ENCODE data around the gene PIP4K2A. TPM values are rescaled to one million over a fixed set of nuclear protein-coding genes. Genes with fewer than 3 reads are reported as not detected.

The PIP4K2A gene
- total and polyA plus RNA-seq, 2 of the 8 experiments (the other 6 are each of a cell fraction or from before 2014, with no cell fraction given): 19.0 to 60.9 TPM

GRCh38 chr10:22560096-22560912, 154.1 kb downstream of the PIP4K2A start:
- Histone ChIP-seq H3K4me3 (ENCODE audit: extremely low read depth in 1 of 4, insufficient read depth in 2 of 4, low read depth in 3 of 4, low read length in 4 of 4) (no peak overlapping the region), H4K20me1 (replicated peaks in 1 of 2; ENCODE audit: control insufficient read depth in 1 of 2, insufficient read depth in 2 of 2, low read length in 2 of 2) (no peaks in the 10 kb centered on the region), H3K4me1 (replicated peaks in 1 of 4; ENCODE audit: control insufficient read depth in 3 of 4, insufficient read depth in 4 of 4, low read length in 3 of 4) (no peaks in the 10 kb centered on the region; a peak in 1 of 7 replicates), H4K91ac (replicated peaks; ENCODE audit: insufficient read length, low read length) (no peak overlapping the region), H3K4me2 (ENCODE audit: insufficient read depth in 1 of 2, low read depth in 2 of 2, low read length in 2 of 2) (no peak overlapping the region), H2BK20ac (ENCODE audit: low read length) (no peak overlapping the region), H3K79me2 (ENCODE audit: control insufficient read depth in 1 of 2, insufficient read depth in 2 of 2, low read length in 2 of 2) (no peaks in the 10 kb centered on the region), H2AFZ (ENCODE audit: low read length) (no peak overlapping the region), H3K36me3 (ENCODE audit: control insufficient read depth in 2 of 4, insufficient read depth in 4 of 4, low read length in 3 of 4) (peaks cover 0 to 8% (median 0%) of the 10 kb centered on the region in 4 experiments; a peak in 3 of 8 replicates), H4K5ac (ENCODE audit: insufficient read length, low read depth, low read length) (no peak overlapping the region), H2BK5ac (ENCODE audit: low read depth, low read length) (no peak overlapping the region), H3K23me2 (ENCODE audit: low read depth, low read length) (no peaks in the 10 kb centered on the region), H3K4ac (replicated peaks; ENCODE audit: insufficient read length, low read depth, low read length) (no peak overlapping the region), H3K18ac (ENCODE audit: extremely low read depth, low read length) (no peak overlapping the region), H3K27ac (ENCODE audit: low read depth, low read length) (no peak overlapping the region), H2AK5ac (ENCODE audit: low read depth, low read length) (no peak overlapping the region), H3K56ac (replicated peaks; ENCODE audit: insufficient read length, low read depth, low read length) (no peak overlapping the region), H2BK120ac (replicated peaks; ENCODE audit: low read depth, low read length) (no peak overlapping the region), H2BK12ac (ENCODE audit: low read depth, low read length) (no peak overlapping the region), H2BK15ac (ENCODE audit: low read length) (no peak overlapping the region), H3K14ac (ENCODE audit: insufficient read length) (no peak overlapping the region), H3K9me3 (ENCODE audit: insufficient read depth in 2 of 2, low read depth in 1 of 2, low read length in 1 of 2) (no peaks in the 10 kb centered on the region), H3K27me3 (replicated peaks in 1 of 4; ENCODE audit: control insufficient read depth in 3 of 4, extremely low read depth in 1 of 4, insufficient read depth in 3 of 4, low read length in 3 of 4) (no peaks in the 10 kb centered on the region), H3K23ac (ENCODE audit: insufficient read length) (no peak overlapping the region), H3K9ac (replicated peaks in 1 of 4; ENCODE audit: extremely low read depth in 1 of 4, low read depth in 3 of 4, low read length in 3 of 4) (no peak overlapping the region), H4K8ac (ENCODE audit: extremely low read depth, insufficient read depth, low read length) (no peak overlapping the region), H3K79me1 (ENCODE audit: low read depth, low read length) (no peaks in the 10 kb centered on the region)
- ChIA-PET POLR2A (ENCODE audit: partially characterized antibody) (no interaction called here), CTCF (ENCODE audit: partially characterized antibody) (interaction anchor here (0.6 to 1.7 kb wide), 3 partner anchors 13 to 27 kb away, joined by 3 to 5 read pairs (median 3); no protein-coding TSS in a partner anchor)
- 92% methylated on average over 17 of the region's 17 CpGs; no CpG with 5 or more reads in 1 of the 2 experiments for WGBS, 2 experiments (ENCODE audit: extremely low coverage in 1 of 2, insufficient coverage in 1 of 2, insufficient read length in 1 of 2, insufficient replicate concordance in 2 of 2, low coverage in 1 of 2, low lambda C conversion rate in 2 of 2, missing lambda C conversion rate in 1 of 2)
- FAIRE-seq (no peak), DNase-seq (ENCODE audit: low read depth in 1 of 2, low spot score in 2 of 2) (no peak)
- TF ChIP-seq KDM5A (IDR thresholded peaks at IDR 0.05; ENCODE audit: low read length): no peak
- TF ChIP-seq BCL11A (IDR thresholded peaks at IDR 0.05; ENCODE audit: low read depth in 2 of 2, low read length in 2 of 2): no peak
- TF ChIP-seq YY1 (IDR thresholded peaks at IDR 0.05; ENCODE audit: low read depth, low read length): no peak
- no peak for TF ChIP-seq HDAC6 (IDR thresholded peaks at IDR 0.05; ENCODE audit: low read depth, low read length)

Measured in H1 (cell line).